HT-29 (cell line): ENCODE results near the gene KIR2DL3. TPM values are rescaled to one million over a fixed set of nuclear protein-coding genes. Genes with fewer than 3 reads are reported as not detected.

ENCODE experiments used
- DNase-seq: peaks from one replicate; pipeline ENCODE4 v3.0.0-alpha.2; 2015; ENCODE audit warnings: low spot score
- small RNA-seq: library from RNA; depleted of rRNA; stranded (forward); fragments of <200 nt; gene quantifications from one replicate; pipeline ENCODE3, GENCODE V24; 2014
- total RNA-seq: library from RNA; depleted of rRNA; stranded (reverse); fragments of >200 nt; shearing (Covaris generic); gene quantifications from 2 replicates; pipeline ENCODE4 v1.2.3, GENCODE V29; 2014; rRNA removed

The KIR2DL3 gene
- total RNA-seq, 1 experiment from 2014 or later = not detected

- no peak for DNase-seq
Observed at GRCh38 chr19:54791476-54791875, 53.2 kb downstream of the KIR2DL3 start.

GRCh38 chr19:54792814-54793213, 54.5 kb downstream of the KIR2DL3 start:
- no peak for DNase-seq

DNA sequence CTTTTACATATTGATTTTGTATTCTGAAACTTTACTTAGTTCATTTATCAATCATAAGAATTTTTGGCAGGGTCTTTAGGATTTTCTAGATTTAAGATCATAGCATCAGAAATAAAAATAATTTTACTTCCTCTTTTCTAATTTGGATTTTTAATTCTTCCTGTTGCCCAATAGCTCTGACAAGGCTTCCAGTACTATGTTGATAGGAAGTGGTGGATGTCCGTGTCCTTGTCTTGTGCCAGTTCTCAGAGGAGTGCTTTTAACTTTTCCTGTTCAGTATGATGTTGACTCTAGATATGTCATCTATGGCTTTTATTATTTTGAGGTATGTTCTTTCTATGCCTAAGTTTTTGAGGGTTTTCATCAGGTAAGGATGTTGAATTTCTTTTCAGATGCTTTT, 57.4 kb downstream of the KIR2DL3 start:
- no peak for DNase-seq

Small RNAs within 50 kb of the gene (small RNA-seq; reads per million reads assigned to genes)
- gene AC245128.2 (not detected), gene KIR3DP1 (not detected)

Other genes with a start within 250 kb of the KIR2DL3 start
- not detected in 2 replicates for gene LAIR2, start 235.7 kb upstream of the KIR2DL3 start, total RNA-seq
- gene LILRA2, start 164.7 kb upstream of the KIR2DL3 start, total RNA-seq = not detected in 2 replicates
- gene LILRA1, start 144.9 kb upstream of the KIR2DL3 start, total RNA-seq = not detected in 2 replicates
- not detected in 2 replicates for gene LILRB1, start 108.0 kb upstream of the KIR2DL3 start, total RNA-seq
- gene LILRB4, start 75.5 kb upstream of the KIR2DL3 start, total RNA-seq = not detected in 2 replicates
- not detected in 2 replicates for gene KIR3DL3, start 14.1 kb upstream of the KIR2DL3 start, total RNA-seq
- not detected in 2 replicates for gene KIR2DL1, start 31.3 kb downstream of the KIR2DL3 start, total RNA-seq
- not detected in 2 replicates for gene KIR2DL4, start 65.1 kb downstream of the KIR2DL3 start, total RNA-seq
- not detected in 2 replicates for gene KIR3DL1, start 78.0 kb downstream of the KIR2DL3 start, total RNA-seq
- not detected in 2 replicates for gene KIR2DS4, start 94.2 kb downstream of the KIR2DL3 start, total RNA-seq
- not detected in 2 replicates for gene KIR3DL2, start 111.9 kb downstream of the KIR2DL3 start, total RNA-seq
- not detected in 2 replicates for gene FCAR, start 135.7 kb downstream of the KIR2DL3 start, total RNA-seq
- gene NCR1, start 167.6 kb downstream of the KIR2DL3 start, total RNA-seq = not detected in 2 replicates
- gene NLRP7, start 209.0 kb downstream of the KIR2DL3 start, total RNA-seq = not detected in 2 replicates
- gene NLRP2, start 227.9 kb downstream of the KIR2DL3 start, total RNA-seq = not detected in 2 replicates